Ascending aorta (tissue), 2 donors: ENCODE measurements around the gene CALHM3. TPM values are rescaled to one million over a fixed set of nuclear protein-coding genes. Genes with fewer than 3 reads are reported as not detected.

ENCODE experiments used
- DNase-seq, 2 donors: peaks; one replicate each; pipeline ENCODE4 v3.0.0-alpha.2; 2019; ENCODE audit warnings: low spot score in 2 of 2
- H3K27ac ChIP-seq, 2 donors: fragments of 200-600 bp; sonication (generic); one replicate each; pipeline ENCODE4 v1.5.1; 2016 to 2017; ENCODE audit warnings: mild to moderate bottlenecking in 1 of 2
- H3K27me3 ChIP-seq: fragments of 200-600 bp; sonication (generic); one replicate; pipeline ENCODE4 v1.5.1; 2017
- H3K36me3 ChIP-seq, 2 donors: fragments of 200-600 bp; sonication (generic); one replicate each; pipeline ENCODE4 v1.5.1; 2016
- H3K4me1 ChIP-seq, 2 donors: fragments of 200-600 bp; sonication (generic); one replicate each; pipeline ENCODE4 v1.5.1; 2016 to 2017; ENCODE audit warnings: mild to moderate bottlenecking in 1 of 2
- H3K4me3 ChIP-seq, 2 donors: fragments of 200-600 bp; sonication (generic); one replicate each; pipeline ENCODE4 v1.5.1; 2016 to 2017; ENCODE audit warnings: mild to moderate bottlenecking in 1 of 2
- H3K9me3 ChIP-seq, 2 donors: fragments of 200-600 bp; sonication (generic); one replicate each; pipeline ENCODE4 v1.5.1; 2016
- intact Hi-C: fragments of 100-400 bp; cut with DNase I; formaldehyde crosslinking; loops from one replicate; pipeline ENCODE4 v1.15.1; 2023
- total RNA-seq: library from RNA; depleted of rRNA; stranded (reverse); fragments of >200 nt; gene quantifications from one replicate; pipeline ENCODE4 v1.1.0, GENCODE V29; 2016
- TF ChIP-seq, protein P1 (sequence below), 3 experiments: fragments of 200-600 bp in 2 of 3; fragments of 450-650 bp in 1 of 3; sonication (generic) in 2 of 3; IDR thresholded peaks; one replicate each; pipeline ENCODE4 v1.5.1; 2016 to 2019; ENCODE audit warnings: antibody characterized with exemption in 3 of 3, mild to moderate bottlenecking in 1 of 3, moderate library complexity in 1 of 3

Gene CALHM3
- total RNA-seq, 1 donor from 2014 or later = not detected

DNA sequence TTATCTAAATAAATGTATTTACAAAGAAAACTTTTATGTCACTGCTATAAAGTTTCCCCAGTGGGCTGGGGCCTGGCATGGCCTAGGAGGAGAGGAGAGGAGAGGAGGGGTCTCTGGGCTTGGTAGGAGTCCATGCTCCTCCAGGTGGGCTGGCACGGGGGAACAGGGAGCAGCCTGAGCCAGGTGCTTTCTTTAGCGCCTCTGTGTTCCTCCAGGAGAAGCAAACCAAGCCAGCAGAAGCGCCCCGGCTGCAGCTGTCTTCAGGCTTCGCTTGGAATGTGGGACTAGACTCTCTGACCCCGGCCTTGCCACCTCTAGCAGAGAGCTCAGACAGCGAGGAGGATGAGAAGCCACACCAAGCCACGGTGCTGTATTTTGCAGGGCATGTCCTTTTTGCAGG, 37.4 kb downstream of the CALHM3 start:
- intact Hi-C loops = no loop called here
- Histone ChIP-seq H3K27ac (peak overlapping the region; percentile 25 to 90), H3K36me3 (peaks cover 66 to 87% of the 10 kb centered on the region in 2 donors), H3K4me3 (no peak overlapping the region), H3K9me3 (no peaks in the 10 kb centered on the region), H3K4me1 (peaks cover 11 to 17% of the 10 kb centered on the region in 2 donors), H3K27me3 (no peaks in the 10 kb centered on the region)
- TF ChIP-seq, protein P1, sequence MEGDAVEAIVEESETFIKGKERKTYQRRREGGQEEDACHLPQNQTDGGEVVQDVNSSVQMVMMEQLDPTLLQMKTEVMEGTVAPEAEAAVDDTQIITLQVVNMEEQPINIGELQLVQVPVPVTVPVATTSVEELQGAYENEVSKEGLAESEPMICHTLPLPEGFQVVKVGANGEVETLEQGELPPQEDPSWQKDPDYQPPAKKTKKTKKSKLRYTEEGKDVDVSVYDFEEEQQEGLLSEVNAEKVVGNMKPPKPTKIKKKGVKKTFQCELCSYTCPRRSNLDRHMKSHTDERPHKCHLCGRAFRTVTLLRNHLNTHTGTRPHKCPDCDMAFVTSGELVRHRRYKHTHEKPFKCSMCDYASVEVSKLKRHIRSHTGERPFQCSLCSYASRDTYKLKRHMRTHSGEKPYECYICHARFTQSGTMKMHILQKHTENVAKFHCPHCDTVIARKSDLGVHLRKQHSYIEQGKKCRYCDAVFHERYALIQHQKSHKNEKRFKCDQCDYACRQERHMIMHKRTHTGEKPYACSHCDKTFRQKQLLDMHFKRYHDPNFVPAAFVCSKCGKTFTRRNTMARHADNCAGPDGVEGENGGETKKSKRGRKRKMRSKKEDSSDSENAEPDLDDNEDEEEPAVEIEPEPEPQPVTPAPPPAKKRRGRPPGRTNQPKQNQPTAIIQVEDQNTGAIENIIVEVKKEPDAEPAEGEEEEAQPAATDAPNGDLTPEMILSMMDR (IDR thresholded peaks at IDR 0.05) = no peak
- DNase-seq = no peak

DNA sequence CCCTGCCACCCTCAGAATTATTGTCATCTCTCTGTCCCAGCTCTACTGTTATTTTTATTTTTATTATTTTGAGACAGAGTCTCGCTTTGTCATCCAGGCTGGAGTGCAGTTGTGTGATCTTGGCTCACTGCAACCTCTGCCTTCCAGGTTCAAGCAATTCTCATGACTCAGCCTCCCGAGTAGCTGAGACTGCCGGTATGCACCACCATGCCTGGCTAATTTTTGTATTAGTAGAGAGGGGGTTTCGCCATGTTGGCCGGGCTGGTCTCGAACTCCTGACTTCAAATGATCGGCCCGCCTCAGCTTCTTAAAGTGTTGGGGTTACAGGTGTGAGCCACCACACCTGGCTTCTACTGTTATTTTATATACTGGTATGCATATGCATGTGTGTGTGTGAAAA, 37.8 kb downstream of the CALHM3 start:
- TF ChIP-seq, protein P1 (IDR thresholded peaks at IDR 0.05) = no peak
- peak overlapping the region in 1 of 2 donors; percentile 90 for H3K27ac ChIP-seq
- H3K27me3 ChIP-seq = no peaks in the 10 kb centered on the region
- no peak for DNase-seq
- intact Hi-C loops = no loop called here
- H3K4me1 ChIP-seq = peaks cover 9 to 13% of the 10 kb centered on the region in 2 donors
- no peaks in the 10 kb centered on the region for H3K9me3 ChIP-seq
- H3K4me3 ChIP-seq = no peak overlapping the region
- H3K36me3 ChIP-seq = peaks cover 68 to 89% of the 10 kb centered on the region in 2 donors

DNA sequence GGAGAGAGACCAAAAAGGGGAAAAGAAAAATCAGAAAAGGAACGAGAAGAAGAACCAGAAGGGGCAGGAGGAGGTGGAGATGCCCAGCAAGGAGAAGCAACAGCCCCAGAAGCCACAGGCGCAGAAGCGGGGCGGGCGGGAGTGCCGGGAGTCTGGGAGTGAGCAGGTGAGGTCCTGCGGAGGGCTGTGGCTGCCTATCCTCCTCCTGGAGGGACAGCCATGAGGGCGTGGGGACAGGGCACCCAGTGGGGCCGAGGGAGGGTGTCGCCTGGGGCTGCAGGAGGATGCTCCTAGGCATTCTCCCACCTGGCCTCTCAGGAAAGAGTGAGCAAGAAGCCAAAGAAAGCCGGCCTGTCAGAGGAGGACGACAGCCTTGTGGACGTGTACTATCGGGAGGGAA, 38.6 kb downstream of the CALHM3 start:
- Histone ChIP-seq H3K4me3 (no peak overlapping the region), H3K4me1 (peaks cover 5 to 9% of the 10 kb centered on the region in 2 donors), H3K9me3 (no peaks in the 10 kb centered on the region), H3K27ac (no peak overlapping the region), H3K27me3 (no peaks in the 10 kb centered on the region), H3K36me3 (peaks cover 70 to 97% of the 10 kb centered on the region in 2 donors)
- TF ChIP-seq, protein P1 (IDR thresholded peaks at IDR 0.05) = no peak
- DNase-seq = no peak
- intact Hi-C loops = no loop called here

DNA sequence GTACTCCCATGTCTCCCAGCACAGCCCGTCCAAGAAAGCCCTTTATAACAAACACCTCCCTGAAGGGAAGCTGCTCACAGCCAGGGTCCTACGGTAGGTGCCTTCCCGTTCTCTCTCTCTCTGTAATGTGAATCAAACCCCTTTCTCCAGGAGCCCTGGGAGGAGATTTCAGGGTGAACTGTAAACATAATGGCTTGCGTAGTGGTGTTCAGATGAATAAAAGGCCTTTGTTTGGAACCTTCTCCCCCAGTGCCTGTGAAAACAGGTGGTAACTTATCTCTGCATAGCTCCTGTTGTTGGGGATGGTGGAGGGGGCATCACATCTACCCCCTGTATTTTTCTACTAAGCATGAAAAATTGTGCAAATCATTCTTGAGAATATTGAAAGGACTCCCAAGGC, 39.3 kb downstream of the CALHM3 start:
- no peaks in the 10 kb centered on the region for H3K9me3 ChIP-seq
- DNase-seq = no peak
- peaks cover 0 to 3% of the 10 kb centered on the region in 2 donors for H3K4me1 ChIP-seq
- H3K27me3 ChIP-seq = no peaks in the 10 kb centered on the region
- no peak overlapping the region for H3K4me3 ChIP-seq
- no peak overlapping the region for H3K27ac ChIP-seq
- peaks cover 65 to 97% of the 10 kb centered on the region in 2 donors for H3K36me3 ChIP-seq
- TF ChIP-seq, protein P1 (IDR thresholded peaks at IDR 0.05) = no peak
- intact Hi-C loops = no loop called here

DNA sequence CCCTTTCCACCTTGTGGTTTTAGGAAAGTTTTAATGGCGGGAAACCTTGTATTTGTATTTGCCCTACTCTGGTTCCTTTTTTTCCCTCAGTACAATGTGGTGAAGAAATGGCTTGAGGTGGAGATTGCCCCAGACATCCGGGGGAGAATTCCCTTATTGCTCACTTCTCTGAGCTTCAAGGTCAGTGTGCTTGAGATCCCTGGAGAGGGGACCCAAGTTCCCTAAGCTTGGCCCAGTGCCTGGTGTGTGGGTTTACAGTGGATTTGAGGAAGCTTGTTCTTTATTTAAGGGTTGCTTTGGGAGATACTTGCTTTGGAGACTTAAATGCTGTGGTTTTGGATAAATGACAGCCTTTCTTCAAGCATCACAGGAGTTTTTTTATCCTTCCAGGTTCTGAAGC, 45.2 kb downstream of the CALHM3 start:
- intact Hi-C loops = no loop called here
- no peaks in the 10 kb centered on the region for H3K4me1 ChIP-seq
- TF ChIP-seq, protein P1 (IDR thresholded peaks at IDR 0.05) = no peak
- H3K36me3 ChIP-seq = peaks cover 41 to 80% of the 10 kb centered on the region in 2 donors
- no peak overlapping the region for H3K27ac ChIP-seq
- H3K4me3 ChIP-seq = no peak overlapping the region
- DNase-seq = no peak
- no peaks in the 10 kb centered on the region for H3K9me3 ChIP-seq
- H3K27me3 ChIP-seq = no peaks in the 10 kb centered on the region

DNA sequence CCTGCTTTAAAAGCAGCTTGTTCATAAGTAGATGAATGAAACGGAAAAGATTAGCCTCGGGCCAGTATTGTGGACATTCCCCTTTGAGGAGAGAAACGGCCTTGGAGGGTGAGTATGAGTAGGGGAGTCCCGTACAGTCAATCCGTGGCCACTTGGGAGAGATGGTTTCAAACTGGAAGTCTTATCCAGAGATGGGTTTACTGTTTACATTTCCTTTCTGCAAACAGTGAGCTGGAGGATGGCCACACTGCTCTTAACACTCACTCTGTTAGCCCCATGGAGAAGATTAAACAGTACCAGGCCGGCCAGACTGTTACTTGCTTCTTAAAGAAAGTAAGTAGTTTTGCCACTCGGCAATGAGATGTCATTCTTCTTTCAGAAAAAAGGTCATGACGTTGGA, 47.1 kb downstream of the CALHM3 start:
- H3K4me1 ChIP-seq = no peaks in the 10 kb centered on the region
- intact Hi-C loops = no loop called here
- peaks cover 30 to 75% of the 10 kb centered on the region in 2 donors for H3K36me3 ChIP-seq
- no peak overlapping the region for H3K27ac ChIP-seq
- no peaks in the 10 kb centered on the region for H3K9me3 ChIP-seq
- no peaks in the 10 kb centered on the region for H3K27me3 ChIP-seq
- no peak for DNase-seq
- H3K4me3 ChIP-seq = no peak overlapping the region
- TF ChIP-seq, protein P1 (IDR thresholded peaks at IDR 0.05) = no peak
